ENCODE measurements around the gene ATP8A2. TPM values are rescaled to one million over a fixed set of nuclear protein-coding genes. Genes with fewer than 3 reads are reported as not detected.

The ATP8A2 gene
- total RNA-seq, 2 experiments from 2014 or later = 0.92 to 0.94 TPM

GRCh38 chr13:25915840-25916518, 544.2 kb downstream of the ATP8A2 start:
- H3K4me1 Mint-ChIP-seq (ENCODE audit: low read depth) = peaks cover 6% of the 10 kb centered on the region
- H3K36me3 Mint-ChIP-seq (ENCODE audit: low read depth) = no peaks in the 10 kb centered on the region
- DNase-seq (no peak), ATAC-seq (no peak)
- H3K9me3 Mint-ChIP-seq = no peaks in the 10 kb centered on the region
- no peak overlapping the region for H3K4me3 Mint-ChIP-seq
- H3K27ac Mint-ChIP-seq = no peak overlapping the region
- CTCF ChIA-PET = no interaction called here
- POLR2A ChIA-PET = no interaction called here
- TF ChIP-seq, protein P1, sequence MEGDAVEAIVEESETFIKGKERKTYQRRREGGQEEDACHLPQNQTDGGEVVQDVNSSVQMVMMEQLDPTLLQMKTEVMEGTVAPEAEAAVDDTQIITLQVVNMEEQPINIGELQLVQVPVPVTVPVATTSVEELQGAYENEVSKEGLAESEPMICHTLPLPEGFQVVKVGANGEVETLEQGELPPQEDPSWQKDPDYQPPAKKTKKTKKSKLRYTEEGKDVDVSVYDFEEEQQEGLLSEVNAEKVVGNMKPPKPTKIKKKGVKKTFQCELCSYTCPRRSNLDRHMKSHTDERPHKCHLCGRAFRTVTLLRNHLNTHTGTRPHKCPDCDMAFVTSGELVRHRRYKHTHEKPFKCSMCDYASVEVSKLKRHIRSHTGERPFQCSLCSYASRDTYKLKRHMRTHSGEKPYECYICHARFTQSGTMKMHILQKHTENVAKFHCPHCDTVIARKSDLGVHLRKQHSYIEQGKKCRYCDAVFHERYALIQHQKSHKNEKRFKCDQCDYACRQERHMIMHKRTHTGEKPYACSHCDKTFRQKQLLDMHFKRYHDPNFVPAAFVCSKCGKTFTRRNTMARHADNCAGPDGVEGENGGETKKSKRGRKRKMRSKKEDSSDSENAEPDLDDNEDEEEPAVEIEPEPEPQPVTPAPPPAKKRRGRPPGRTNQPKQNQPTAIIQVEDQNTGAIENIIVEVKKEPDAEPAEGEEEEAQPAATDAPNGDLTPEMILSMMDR (IDR thresholded peaks at IDR 0.05) = no peak
- intact Hi-C loops (cut with micrococcal nuclease) = no loop called here
- H3K27me3 Mint-ChIP-seq = no peaks in the 10 kb centered on the region

DNA sequence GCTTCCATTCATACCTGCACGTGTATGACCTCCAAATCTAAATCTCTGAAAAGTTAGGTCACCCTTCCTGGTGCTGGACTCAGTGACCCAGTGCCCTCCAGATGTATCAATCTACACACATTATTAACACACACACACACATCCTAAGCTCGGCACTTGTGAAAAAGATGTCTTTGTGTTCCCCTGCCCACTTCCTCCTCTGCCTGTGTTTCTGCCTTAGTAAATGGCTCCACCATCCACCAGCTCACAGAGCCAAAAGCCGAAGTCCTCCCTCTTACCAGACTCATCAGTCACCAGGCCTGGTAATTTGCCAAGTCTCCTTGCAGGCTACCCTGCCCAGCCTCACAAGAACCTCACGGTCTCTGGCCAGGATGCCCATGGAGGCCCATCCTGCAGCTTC, 548.5 kb downstream of the ATP8A2 start:
- no peak overlapping the region for H3K27ac Mint-ChIP-seq
- POLR2A ChIA-PET = no interaction called here

DNA sequence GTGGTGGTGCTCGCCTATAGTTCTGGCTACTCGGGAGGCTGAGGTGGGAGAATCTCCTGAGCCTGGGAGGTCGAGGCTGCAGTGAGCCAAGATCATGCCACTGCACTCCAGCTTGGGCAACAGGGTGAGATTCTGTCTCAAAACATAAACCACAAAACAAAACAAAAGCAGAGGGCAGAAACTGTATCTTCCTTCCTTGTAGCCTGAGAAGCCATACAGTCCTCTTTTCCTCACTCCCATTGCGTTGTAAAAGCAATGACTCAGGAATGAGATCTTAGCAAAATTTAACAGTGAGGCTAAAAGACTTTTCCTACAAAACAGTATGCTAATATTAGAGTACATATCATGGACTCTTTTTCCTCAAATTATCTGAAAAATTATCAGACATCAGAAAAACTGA, 549.2 kb downstream of the ATP8A2 start:
- Mint-ChIP-seq H3K36me3 (ENCODE audit: low read depth) (no peaks in the 10 kb centered on the region), H3K27me3 (no peaks in the 10 kb centered on the region), H3K27ac (no peak overlapping the region), H3K4me3 (no peak overlapping the region), H3K9me3 (no peaks in the 10 kb centered on the region), H3K4me1 (ENCODE audit: low read depth) (peaks cover 6% of the 10 kb centered on the region)
- ChIA-PET CTCF (no interaction called here), POLR2A (no interaction called here)
- no peak for ATAC-seq
- DNase-seq = no peak
- intact Hi-C loops (cut with micrococcal nuclease) = no loop called here
- TF ChIP-seq, protein P1 (IDR thresholded peaks at IDR 0.05) = no peak

More for the DNA sequence above, 548.5 kb downstream of the ATP8A2 start:
- H3K4me3 Mint-ChIP-seq = no peak overlapping the region
- DNase-seq (no peak), ATAC-seq (no peak)
- H3K4me1 Mint-ChIP-seq (ENCODE audit: low read depth) = peaks cover 6% of the 10 kb centered on the region
- H3K9me3 Mint-ChIP-seq = no peaks in the 10 kb centered on the region
- intact Hi-C loops (cut with micrococcal nuclease) = no loop called here
- TF ChIP-seq, protein P1 (IDR thresholded peaks at IDR 0.05) = no peak
- CTCF ChIA-PET = interaction anchor here (0.6 kb wide), 1 partner anchor 77 kb away, joined by 3 read pairs; no protein-coding TSS in a partner anchor
- no peaks in the 10 kb centered on the region for H3K27me3 Mint-ChIP-seq
- no peaks in the 10 kb centered on the region for H3K36me3 Mint-ChIP-seq (ENCODE audit: low read depth)

DNA sequence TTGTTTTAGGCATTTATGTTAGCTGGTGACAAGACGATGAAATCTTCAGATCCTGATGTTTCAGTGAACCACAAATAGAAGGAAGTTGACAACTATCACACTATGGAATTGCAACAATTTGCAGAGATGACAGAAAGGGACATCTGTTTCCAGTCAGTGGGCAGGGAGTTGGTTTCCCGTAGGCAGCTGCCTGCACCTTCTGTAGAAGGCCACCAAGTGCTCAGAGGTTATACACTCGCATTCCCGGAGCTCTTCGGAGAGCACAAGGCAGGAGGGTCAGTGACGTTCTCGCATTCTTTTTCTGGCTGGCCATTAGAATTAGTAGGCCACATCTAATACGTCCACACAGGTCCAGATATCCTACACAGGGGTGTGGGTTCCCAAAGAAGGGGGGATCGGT, 550.6 kb downstream of the ATP8A2 start:
- CTCF ChIA-PET = no interaction called here

More for the DNA sequence above, 550.6 kb downstream of the ATP8A2 start:
- intact Hi-C loops (cut with micrococcal nuclease) = no loop called here
- no peaks in the 10 kb centered on the region for H3K9me3 Mint-ChIP-seq
- H3K4me1 Mint-ChIP-seq (ENCODE audit: low read depth) = peaks cover 6% of the 10 kb centered on the region
- no peak for ATAC-seq
- TF ChIP-seq, protein P1 (IDR thresholded peaks at IDR 0.05) = no peak
- H3K27me3 Mint-ChIP-seq = no peaks in the 10 kb centered on the region
- no peak for DNase-seq
- H3K36me3 Mint-ChIP-seq (ENCODE audit: low read depth) = no peaks in the 10 kb centered on the region
- no peak overlapping the region for H3K27ac Mint-ChIP-seq
- no peak overlapping the region for H3K4me3 Mint-ChIP-seq
- POLR2A ChIA-PET = no interaction called here
